Stimulated activated effector memory CD8-positive, alpha-beta T cell treated with anti-CD3 and anti-CD28 coated beads, Interleukin-12 subunit alpha, Interleukin-12 subunit beta, amount 100 ng/mL, for 72 hours (primary cell): Measurements from ENCODE around the gene GLOD5.

ENCODE experiments used
- ATAC-seq: fragments of 150-1000 bp; cut with Tn5 transposase; 2 replicates; pipeline ENCODE4 v1.10.0; 2021
- DNase-seq, 2 donors: peaks; one replicate each; pipeline ENCODE4 v3.0.0; 2021 to 2022; ENCODE audit warnings: low spot score in 2 of 2
- H3K27ac Mint-ChIP-seq: one replicate; pipeline ENCODE4 v1.8.0; 2022; ENCODE audit warnings: mild to moderate bottlenecking, mixed read lengths
- H3K36me3 Mint-ChIP-seq: one replicate; pipeline ENCODE4 v1.8.0; 2022; ENCODE audit warnings: mild to moderate bottlenecking, mixed read lengths
- H3K4me1 Mint-ChIP-seq: one replicate; pipeline ENCODE4 v1.8.0; 2022; ENCODE audit warnings: mixed read lengths
- H3K4me3 Mint-ChIP-seq: one replicate; pipeline ENCODE4 v1.8.0; 2022; ENCODE audit warnings: mild to moderate bottlenecking, mixed read lengths
- H3K9me3 Mint-ChIP-seq: one replicate; pipeline ENCODE4 v1.8.0; 2022; ENCODE audit warnings: mixed read lengths

GLOD5 gene

GRCh38 chrX:48741834-48742233, 19.7 kb upstream of the GLOD5 start:
- Mint-ChIP-seq H3K4me1 (peaks cover 6% of the 10 kb centered on the region), H3K27ac (no peak overlapping the region), H3K4me3 (no peak overlapping the region), H3K36me3 (peaks cover 2% of the 10 kb centered on the region), H3K9me3 (no peaks in the 10 kb centered on the region)
- ATAC-seq (no peak), DNase-seq (no peak)

- Mint-ChIP-seq H3K4me3 (no peak overlapping the region), H3K36me3 (no peaks in the 10 kb centered on the region), H3K9me3 (no peaks in the 10 kb centered on the region), H3K4me1 (no peaks in the 10 kb centered on the region), H3K27ac (no peak overlapping the region)
- ATAC-seq = no peak
- no peak for DNase-seq
Measured at GRCh38 chrX:48745222-48745621, 16.3 kb upstream of the GLOD5 start.

GRCh38 chrX:48747415-48748016, 14.0 kb upstream of the GLOD5 start:
- H3K9me3 Mint-ChIP-seq = no peaks in the 10 kb centered on the region
- DNase-seq (no peak), ATAC-seq (no peak)
- H3K27ac Mint-ChIP-seq = no peak overlapping the region
- H3K4me1 Mint-ChIP-seq = peaks cover 7% of the 10 kb centered on the region
- H3K36me3 Mint-ChIP-seq = no peaks in the 10 kb centered on the region
- H3K4me3 Mint-ChIP-seq = no peak overlapping the region

DNA sequence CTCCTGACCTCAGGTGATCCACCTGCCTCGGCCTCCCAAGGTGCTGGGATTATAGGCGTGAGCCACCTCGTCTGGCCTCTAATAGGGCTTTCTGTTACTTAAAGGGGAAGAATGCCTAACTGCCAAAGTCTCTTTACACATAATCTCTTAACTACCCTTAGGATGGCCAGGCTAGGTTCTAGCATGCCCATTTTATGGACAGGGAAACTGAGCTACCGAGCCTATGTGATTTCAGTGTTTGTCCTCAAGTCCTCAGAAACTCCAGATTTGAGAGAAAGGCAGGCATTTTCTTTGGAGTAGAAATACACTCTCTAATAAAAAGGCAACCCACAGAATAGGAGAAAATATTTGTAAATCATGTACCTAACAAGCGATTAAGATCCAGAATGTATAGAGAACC, 12.4 kb upstream of the GLOD5 start:
- ATAC-seq = no peak
- Mint-ChIP-seq H3K4me3 (no peak overlapping the region), H3K4me1 (peaks cover 7% of the 10 kb centered on the region), H3K36me3 (no peaks in the 10 kb centered on the region), H3K9me3 (no peaks in the 10 kb centered on the region), H3K27ac (no peak overlapping the region)
- no peak for DNase-seq

DNA sequence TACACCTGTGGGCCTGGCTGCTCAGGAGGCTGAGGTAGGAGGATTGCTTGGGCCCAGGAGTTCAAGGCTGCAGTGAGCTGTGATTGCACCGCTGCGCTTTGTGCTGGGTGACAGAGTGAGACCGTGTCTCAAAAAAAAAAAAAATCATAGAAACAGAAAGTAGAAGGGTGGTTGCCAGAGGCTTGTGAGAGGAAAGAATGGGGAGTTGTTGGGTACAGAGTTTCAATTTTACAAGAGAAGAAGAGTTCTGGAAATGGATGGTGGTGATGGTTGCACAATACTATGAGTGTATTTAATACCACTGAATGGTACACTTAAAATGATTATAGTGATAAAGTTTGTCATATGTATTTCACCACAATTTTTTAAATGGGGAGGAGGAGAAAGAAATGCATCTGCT, 10.2 kb upstream of the GLOD5 start:
- DNase-seq (no peak), ATAC-seq (peak; percentile 80)
- H3K27ac Mint-ChIP-seq = no peak overlapping the region
- no peaks in the 10 kb centered on the region for H3K36me3 Mint-ChIP-seq
- H3K4me1 Mint-ChIP-seq = peaks cover 7% of the 10 kb centered on the region
- H3K4me3 Mint-ChIP-seq = no peak overlapping the region
- H3K9me3 Mint-ChIP-seq = no peaks in the 10 kb centered on the region

- Mint-ChIP-seq H3K4me3 (no peak overlapping the region), H3K36me3 (no peaks in the 10 kb centered on the region), H3K9me3 (no peaks in the 10 kb centered on the region), H3K27ac (no peak overlapping the region), H3K4me1 (peaks cover 7% of the 10 kb centered on the region)
- DNase-seq (no peak), ATAC-seq (no peak)
Measured at GRCh38 chrX:48752498-48752897, 9.0 kb upstream of the GLOD5 start.

GRCh38 chrX:48753708-48754228, 7.8 kb upstream of the GLOD5 start:
- ATAC-seq (no peak), DNase-seq (no peak)
- H3K27ac Mint-ChIP-seq = no peak overlapping the region
- H3K4me1 Mint-ChIP-seq = peaks cover 7% of the 10 kb centered on the region
- no peaks in the 10 kb centered on the region for H3K9me3 Mint-ChIP-seq
- no peaks in the 10 kb centered on the region for H3K36me3 Mint-ChIP-seq
- H3K4me3 Mint-ChIP-seq = no peak overlapping the region

DNA sequence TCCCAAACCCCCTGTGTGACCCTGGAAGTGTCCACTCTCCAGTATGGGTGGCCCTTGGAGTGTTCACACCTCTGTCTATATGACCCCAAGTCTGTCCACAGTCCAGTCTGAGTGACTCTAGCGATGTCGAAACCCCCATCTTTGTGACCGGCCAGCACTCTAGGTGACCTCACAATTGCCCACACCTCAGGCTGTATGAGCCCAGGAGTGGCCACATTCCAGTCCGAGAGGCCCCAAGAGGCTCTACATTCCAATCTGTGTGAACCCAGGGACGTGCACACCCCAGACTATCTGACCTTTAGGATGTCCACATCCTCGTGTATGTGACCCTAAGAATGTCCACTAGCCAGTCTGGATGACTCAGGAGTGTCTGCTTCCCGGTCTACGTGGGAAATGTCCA, 7.3 kb upstream of the GLOD5 start:
- DNase-seq = no peak
- no peak overlapping the region for H3K4me3 Mint-ChIP-seq
- no peak for ATAC-seq
- H3K9me3 Mint-ChIP-seq = no peaks in the 10 kb centered on the region
- no peak overlapping the region for H3K27ac Mint-ChIP-seq
- peaks cover 7% of the 10 kb centered on the region for H3K4me1 Mint-ChIP-seq
- H3K36me3 Mint-ChIP-seq = no peaks in the 10 kb centered on the region

- H3K4me3 Mint-ChIP-seq = no peak overlapping the region
- H3K27ac Mint-ChIP-seq = no peak overlapping the region
- ATAC-seq (no peak), DNase-seq (no peak)
- H3K36me3 Mint-ChIP-seq = no peaks in the 10 kb centered on the region
- H3K4me1 Mint-ChIP-seq = no peaks in the 10 kb centered on the region
- H3K9me3 Mint-ChIP-seq = no peaks in the 10 kb centered on the region
Measured at GRCh38 chrX:48769230-48769629, 7.7 kb downstream of the GLOD5 start.

DNA sequence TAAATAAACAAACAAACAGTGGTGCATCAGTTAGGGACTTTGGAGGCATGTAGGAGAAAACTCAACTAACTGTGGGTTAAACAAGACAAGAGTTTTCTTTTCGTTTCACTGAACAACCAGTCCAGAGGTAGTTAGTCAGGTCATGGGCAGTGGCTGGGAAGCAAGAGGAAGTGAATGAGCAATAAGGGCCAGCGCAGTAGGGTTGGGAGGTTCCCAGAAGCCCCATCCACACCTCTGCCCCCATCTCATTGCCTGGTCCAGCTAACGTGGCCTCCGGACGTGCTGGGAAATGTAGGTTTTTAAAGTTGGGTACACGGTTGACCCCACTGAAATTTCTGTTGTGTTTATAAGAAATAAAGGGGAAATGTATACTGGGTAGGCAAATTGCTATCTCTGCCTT, 8.7 kb downstream of the GLOD5 start:
- ATAC-seq (no peak), DNase-seq (no peak)
- no peak overlapping the region for H3K27ac Mint-ChIP-seq
- H3K4me3 Mint-ChIP-seq = no peak overlapping the region
- H3K36me3 Mint-ChIP-seq = no peaks in the 10 kb centered on the region
- no peaks in the 10 kb centered on the region for H3K9me3 Mint-ChIP-seq
- no peaks in the 10 kb centered on the region for H3K4me1 Mint-ChIP-seq

- DNase-seq (no peak), ATAC-seq (no peak)
- H3K4me3 Mint-ChIP-seq = no peak overlapping the region
- H3K27ac Mint-ChIP-seq = no peak overlapping the region
- H3K4me1 Mint-ChIP-seq = no peaks in the 10 kb centered on the region
- no peaks in the 10 kb centered on the region for H3K36me3 Mint-ChIP-seq
- H3K9me3 Mint-ChIP-seq = no peaks in the 10 kb centered on the region
Measured at GRCh38 chrX:48772602-48773001, 11.1 kb downstream of the GLOD5 start.

- H3K4me1 Mint-ChIP-seq = no peaks in the 10 kb centered on the region
- no peak for ATAC-seq
- H3K27ac Mint-ChIP-seq = no peak overlapping the region
- no peaks in the 10 kb centered on the region for H3K9me3 Mint-ChIP-seq
- no peak for DNase-seq
- no peak overlapping the region for H3K4me3 Mint-ChIP-seq
- H3K36me3 Mint-ChIP-seq = no peaks in the 10 kb centered on the region
Measured at GRCh38 chrX:48776818-48777439, 15.4 kb downstream of the GLOD5 start.

GRCh38 chrX:48779399-48779798, 17.9 kb downstream of the GLOD5 start:
- H3K4me3 Mint-ChIP-seq = no peak overlapping the region
- DNase-seq = no peak
- H3K27ac Mint-ChIP-seq = no peak overlapping the region
- no peaks in the 10 kb centered on the region for H3K4me1 Mint-ChIP-seq
- ATAC-seq = no peak
- H3K36me3 Mint-ChIP-seq = no peaks in the 10 kb centered on the region
- no peaks in the 10 kb centered on the region for H3K9me3 Mint-ChIP-seq

- H3K27ac Mint-ChIP-seq = no peak overlapping the region
- no peaks in the 10 kb centered on the region for H3K9me3 Mint-ChIP-seq
- H3K4me3 Mint-ChIP-seq = no peak overlapping the region
- no peak for DNase-seq
- ATAC-seq = no peak
- H3K36me3 Mint-ChIP-seq = no peaks in the 10 kb centered on the region
- no peaks in the 10 kb centered on the region for H3K4me1 Mint-ChIP-seq
Measured at GRCh38 chrX:48781705-48782104, 20.2 kb downstream of the GLOD5 start.

- H3K4me1 Mint-ChIP-seq = no peaks in the 10 kb centered on the region
- H3K4me3 Mint-ChIP-seq = no peak overlapping the region
- no peaks in the 10 kb centered on the region for H3K9me3 Mint-ChIP-seq
- DNase-seq = no peak
- H3K27ac Mint-ChIP-seq = no peak overlapping the region
- H3K36me3 Mint-ChIP-seq = no peaks in the 10 kb centered on the region
- ATAC-seq = no peak
Measured at GRCh38 chrX:48782216-48782615, 20.7 kb downstream of the GLOD5 start.

- Mint-ChIP-seq H3K9me3 (no peaks in the 10 kb centered on the region), H3K4me1 (no peaks in the 10 kb centered on the region), H3K36me3 (no peaks in the 10 kb centered on the region), H3K27ac (no peak overlapping the region), H3K4me3 (no peak overlapping the region)
- DNase-seq (no peak), ATAC-seq (no peak)
Measured at GRCh38 chrX:48782795-48783194, 21.2 kb downstream of the GLOD5 start.
